ENCODE data around the gene ZDHHC24.

DNA sequence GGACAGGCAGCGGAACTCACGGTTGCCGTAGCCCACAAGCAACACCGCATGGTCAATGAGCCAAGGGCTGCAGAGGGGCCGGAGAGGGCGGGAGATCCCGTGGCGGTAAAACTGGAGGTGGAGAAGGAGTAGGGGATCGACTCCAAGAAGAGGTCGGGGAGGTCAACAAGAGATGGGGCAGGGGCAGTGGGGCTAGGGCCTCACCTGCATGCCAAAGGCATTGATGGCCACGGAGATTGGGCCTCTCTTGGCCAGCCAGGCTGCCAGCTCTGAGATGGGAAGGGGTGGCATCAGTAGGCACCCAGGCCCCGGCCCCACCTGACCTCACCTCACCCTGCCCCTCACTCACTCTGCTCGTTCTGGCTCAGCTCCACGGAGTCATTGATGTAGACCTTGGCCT lies 18.7 kb upstream of the ZDHHC24 start:
- TF ChIP-seq, protein P1, sequence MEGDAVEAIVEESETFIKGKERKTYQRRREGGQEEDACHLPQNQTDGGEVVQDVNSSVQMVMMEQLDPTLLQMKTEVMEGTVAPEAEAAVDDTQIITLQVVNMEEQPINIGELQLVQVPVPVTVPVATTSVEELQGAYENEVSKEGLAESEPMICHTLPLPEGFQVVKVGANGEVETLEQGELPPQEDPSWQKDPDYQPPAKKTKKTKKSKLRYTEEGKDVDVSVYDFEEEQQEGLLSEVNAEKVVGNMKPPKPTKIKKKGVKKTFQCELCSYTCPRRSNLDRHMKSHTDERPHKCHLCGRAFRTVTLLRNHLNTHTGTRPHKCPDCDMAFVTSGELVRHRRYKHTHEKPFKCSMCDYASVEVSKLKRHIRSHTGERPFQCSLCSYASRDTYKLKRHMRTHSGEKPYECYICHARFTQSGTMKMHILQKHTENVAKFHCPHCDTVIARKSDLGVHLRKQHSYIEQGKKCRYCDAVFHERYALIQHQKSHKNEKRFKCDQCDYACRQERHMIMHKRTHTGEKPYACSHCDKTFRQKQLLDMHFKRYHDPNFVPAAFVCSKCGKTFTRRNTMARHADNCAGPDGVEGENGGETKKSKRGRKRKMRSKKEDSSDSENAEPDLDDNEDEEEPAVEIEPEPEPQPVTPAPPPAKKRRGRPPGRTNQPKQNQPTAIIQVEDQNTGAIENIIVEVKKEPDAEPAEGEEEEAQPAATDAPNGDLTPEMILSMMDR (IDR thresholded peaks at IDR 0.05; ENCODE audit: insufficient read depth, low read depth, low read length): no peak
- no peak for TF ChIP-seq EZH2 (IDR thresholded peaks at IDR 0.05; ENCODE audit: insufficient read depth, low read length)
